NCI-H526 (cell line): Measurements from ENCODE around the gene RCL1.
A peak's percentile ranks its signal among the peaks of the same experiment; 100 is the strongest.
"Not testable (repeated sequence)": the region's sequence is repeated elsewhere in the genome, so short reads cannot be mapped to it uniquely, and the experiment has no call there.

Source experiments
- DNase-seq, 2 experiments: peaks; one replicate each; lab custom pipeline; 2025; lab: John Stamatoyannopoulos, UW

The RCL1 gene

GRCh38 chr9:4783191-4783590 is 9.6 kb upstream of the RCL1 start:
- DNase-seq: not testable (repeated sequence)

GRCh38 chr9:4784403-4784802 is 8.3 kb upstream of the RCL1 start:
- DNase-seq: no peak

DNA sequence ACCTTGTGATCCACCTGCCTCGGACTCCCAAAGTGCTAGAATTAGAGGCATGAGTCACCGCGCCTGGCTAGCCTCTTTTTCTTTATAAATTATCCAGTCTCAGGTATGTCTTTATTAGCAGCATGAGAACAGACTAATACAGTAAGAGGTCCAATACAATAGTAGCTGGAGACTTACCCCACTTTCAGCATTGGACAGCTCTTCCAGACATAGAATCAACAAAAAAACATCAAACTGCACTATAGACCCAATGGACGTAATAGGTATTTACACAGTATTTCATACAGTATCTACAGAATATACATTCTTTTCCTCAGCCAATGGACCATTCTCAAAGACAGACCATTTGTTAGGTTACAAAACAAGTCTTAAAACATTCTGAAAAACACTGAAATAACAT is 6.1 kb upstream of the RCL1 start:
- no peak for DNase-seq

DNA sequence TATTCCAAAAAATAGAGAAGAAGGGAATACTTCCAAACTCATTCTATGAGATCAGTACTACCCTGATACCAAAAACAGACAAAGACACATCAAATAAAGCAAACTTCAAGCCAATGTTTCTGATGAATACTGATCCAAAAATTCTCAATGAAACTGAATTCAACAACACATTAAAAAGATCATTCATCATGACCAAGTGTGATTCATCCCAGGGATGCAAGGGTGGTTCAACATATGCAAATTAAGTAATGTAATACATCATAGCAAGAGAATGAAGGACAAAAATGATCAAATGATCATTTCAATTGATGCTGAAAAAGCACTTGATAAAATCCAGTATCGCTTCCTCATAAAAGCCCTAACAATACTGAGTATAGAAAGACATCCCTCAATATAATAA is 4.9 kb upstream of the RCL1 start:
- DNase-seq: no peak

GRCh38 chr9:4788703-4789102 is 4.0 kb upstream of the RCL1 start:
- DNase-seq: no peak

- DNase-seq: peak; percentile 79 to 83
These were observed 631 bp upstream of the RCL1 start for GRCh38 chr9:4792054-4792571.

DNA sequence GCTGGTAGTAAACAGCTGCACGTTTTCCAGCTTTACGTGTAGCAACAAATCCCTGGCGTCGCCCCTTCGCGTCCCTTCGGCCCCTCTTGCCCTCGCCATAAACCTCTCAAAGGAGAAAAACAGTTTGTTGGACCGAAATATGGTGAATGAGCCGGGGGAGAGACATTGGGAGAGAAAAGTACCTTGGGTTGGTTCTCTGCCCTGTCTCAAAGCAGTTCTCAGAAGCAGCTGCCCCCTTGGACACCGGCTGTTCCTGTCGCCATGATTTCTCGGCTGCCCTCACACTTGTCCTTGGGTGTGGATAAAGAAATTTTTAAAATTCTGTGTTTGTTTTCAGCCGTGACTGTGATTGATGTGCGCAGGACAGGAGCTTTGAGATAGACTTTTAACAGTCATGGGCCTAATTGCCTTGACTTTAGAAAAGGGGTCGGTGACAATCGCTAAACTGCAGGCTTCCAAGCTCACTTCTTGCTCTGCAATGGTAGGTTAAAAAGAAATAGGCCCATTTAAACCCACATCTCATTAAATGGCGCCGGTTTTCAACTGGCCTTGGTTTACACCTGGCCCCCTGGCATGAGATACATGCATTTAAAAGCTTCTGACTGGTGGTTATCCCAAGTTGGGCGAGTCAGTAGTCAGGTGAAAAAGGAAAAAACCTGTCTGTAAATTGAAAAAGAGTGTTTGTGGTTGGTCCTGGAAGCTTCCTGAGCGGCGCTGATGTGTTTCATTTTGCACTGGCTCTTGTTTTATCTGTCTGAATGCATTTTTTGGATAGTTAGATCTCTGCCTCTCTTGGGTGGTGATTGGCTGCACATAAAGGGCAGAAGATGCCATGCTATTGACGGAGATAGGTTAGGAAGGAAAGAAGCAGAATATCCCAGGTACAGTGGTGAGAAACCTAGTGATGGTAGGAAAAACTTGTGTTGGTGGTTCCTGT is 983 bp downstream of the RCL1 start:
- DNase-seq: no peak

- DNase-seq: no peak
These were observed 1.9 kb downstream of the RCL1 start for GRCh38 chr9:4794691-4795090.

GRCh38 chr9:4795108-4795507 is 2.4 kb downstream of the RCL1 start:
- DNase-seq: not testable (repeated sequence)

DNA sequence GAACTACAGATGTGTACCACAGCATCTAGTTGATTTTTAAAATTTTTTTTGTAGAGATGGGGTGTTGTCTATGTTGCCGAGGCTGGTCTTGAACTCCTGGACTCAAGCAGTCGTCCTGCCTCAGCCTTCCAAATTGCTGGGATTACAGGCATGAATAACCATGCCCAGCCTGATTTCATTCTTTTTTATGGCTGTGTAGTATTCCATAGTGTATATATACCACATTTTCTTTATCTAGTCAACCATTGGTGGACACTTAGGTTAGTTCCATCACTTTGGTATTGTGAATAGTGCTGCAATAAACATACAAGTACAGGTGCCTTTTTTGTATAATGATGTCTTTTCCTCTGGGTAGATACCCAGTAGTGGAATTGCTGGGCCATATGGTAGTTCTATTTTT is 3.8 kb downstream of the RCL1 start:
- DNase-seq: no peak

GRCh38 chr9:4796988-4797853 is 4.5 kb downstream of the RCL1 start:
- peak; percentile 6 to 41 for DNase-seq

- DNase-seq: no peak
These were observed 5.1 kb downstream of the RCL1 start for GRCh38 chr9:4797854-4798150.

DNA sequence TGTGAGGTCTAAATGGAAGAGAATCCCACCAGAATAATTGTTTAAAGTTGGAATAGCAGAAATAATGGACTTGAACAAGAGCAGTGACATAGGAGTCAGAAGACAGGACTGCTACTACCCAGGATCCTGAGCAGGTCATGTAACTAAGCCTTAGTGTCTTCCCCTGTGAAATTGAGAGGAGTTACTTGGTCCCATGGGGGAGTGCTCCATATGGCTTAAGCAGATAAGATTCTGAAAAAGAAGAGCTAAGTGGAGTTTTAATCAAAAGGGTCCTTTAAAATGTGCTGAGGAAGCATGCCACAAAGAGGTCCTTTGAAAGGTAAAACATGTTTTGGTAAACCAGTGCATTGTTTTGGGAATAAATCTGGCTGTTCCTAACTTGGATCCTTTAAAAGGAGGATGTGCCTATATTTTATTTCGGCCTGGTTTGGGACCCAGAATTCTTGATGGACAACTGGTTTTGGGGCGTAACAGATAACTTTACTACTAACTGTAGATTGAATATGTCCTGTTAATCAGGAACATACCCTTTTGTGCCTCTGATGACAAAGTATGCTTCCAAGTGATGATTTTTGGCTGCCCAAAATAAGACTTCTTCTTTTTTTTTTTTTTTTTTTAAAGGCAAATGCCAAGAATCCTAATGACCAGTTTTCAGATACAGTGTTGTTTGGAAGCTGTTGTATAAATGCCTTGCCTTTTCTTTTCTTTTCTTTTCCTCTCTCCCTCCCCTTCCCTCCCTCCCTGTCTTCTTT is 5.7 kb downstream of the RCL1 start:
- DNase-seq: no peak

- DNase-seq: no peak
These were observed 6.3 kb downstream of the RCL1 start for GRCh38 chr9:4799033-4799430.

DNA sequence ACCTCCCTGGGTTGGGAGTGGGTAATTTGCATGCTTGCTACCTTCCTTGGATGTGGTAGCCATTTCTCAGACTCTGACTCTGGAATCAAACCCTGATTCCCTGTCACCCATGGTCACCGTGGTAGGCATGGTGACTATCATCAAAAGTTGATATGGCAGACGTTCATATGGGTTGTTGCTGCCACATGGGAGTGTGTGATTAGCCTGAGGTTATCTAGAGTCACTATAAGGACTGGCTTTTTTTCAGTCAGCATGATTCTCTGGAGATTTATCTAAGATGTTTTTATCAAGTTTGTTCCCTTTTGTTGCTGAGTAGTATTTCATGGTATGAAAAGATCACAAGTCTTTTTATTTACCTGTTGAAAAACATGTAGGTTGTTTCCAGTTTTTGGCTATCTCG is 7.0 kb downstream of the RCL1 start:
- DNase-seq: no peak

DNA sequence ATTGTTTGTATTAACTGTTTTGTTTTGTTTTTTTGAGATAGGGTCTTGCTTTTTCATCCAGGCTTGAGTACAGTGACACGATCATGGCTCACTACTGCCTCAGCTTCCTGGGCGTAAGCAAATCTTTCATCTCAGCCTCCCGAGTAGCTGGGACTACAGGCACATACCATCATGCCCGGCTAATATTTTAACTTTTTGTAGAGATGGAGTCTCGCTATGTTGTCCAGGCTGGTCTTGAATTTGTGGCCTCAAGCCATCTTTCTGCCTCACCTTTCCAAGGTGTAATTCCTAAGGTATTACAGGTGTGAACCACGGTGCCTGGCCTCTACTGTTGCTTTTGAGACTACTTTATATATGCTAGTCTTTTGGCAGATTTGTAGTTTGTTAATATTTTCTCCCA is 8.4 kb downstream of the RCL1 start:
- no peak for DNase-seq

DNA sequence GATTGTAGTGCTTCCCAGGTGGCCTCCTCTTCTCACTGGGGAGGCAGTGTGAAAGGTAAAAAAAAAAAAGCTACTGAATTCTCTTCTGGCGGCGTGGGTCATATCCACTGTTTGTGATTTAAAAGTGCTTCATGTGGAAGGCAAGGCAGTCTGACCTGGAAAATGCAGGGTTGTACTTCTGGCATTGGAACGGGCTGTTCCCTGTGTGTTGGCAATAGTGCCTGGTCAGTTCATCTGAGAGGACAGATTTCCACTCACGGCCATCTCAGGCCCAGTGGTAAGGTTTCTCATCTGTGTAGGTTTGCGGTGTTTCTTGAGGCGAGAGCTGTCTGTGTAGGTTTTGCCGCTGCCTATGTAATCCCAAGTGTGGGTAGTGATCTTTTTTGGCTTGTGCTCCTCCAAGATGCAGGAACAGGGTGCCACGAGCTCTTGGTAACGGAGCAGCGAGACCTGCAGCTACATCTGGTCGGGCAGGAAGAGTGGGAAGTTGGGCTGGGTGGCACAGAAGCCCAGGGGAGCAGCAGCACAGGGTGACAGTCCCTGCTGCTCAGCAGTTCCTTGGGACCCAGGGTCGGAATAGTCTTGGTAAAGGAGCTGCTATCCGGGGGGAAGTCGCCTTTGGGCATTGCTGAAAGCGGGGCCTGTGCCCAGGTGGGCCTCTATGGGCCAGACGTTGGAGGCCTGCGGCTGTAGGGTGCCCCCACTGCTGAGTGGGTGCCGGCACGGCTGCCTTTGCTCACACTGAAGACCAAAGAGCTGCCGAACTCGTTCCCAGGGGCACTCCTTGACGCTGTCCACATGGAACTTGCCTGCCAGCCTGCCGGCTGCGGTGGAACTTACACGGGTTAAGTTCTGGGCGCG is 11.2 kb downstream of the RCL1 start:
- no peak for DNase-seq

GRCh38 chr9:4804531-4805016 is 11.8 kb downstream of the RCL1 start:
- no peak for DNase-seq

DNA sequence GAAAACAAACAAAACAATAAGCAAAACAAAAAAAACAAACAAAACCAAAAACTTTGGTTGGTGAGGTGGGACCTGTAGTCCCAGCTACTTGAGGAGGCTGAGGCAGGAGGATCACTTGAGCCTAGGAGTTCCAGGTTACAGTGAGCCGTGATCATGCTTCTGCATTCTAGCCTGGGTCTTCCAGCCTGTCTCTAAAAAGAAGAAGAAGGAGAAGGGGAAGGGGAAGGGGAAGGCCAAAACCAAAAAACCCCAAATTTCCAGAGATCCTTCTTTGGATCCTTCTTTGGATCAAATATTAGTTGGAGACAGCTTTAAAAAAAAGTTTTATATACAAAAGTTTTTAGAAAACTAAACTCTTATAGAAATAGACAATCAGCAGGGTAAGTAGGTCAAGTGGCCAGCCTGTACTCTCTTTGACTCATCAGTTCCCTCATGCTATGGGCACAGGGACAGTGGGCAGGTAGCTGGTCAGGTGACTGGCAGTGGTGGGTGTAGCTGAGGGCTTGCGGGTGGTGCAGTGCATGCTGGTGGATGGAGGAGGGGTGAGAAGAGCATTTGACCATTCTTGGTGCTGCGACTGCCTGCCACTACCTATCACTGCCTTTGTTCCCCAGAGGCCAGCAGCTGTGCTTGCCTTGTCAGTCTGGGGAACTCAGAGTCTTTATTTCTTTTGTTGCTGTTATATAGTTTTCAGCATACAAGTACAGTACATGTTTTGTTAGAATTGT is 12.6 kb downstream of the RCL1 start:
- no peak for DNase-seq

DNA sequence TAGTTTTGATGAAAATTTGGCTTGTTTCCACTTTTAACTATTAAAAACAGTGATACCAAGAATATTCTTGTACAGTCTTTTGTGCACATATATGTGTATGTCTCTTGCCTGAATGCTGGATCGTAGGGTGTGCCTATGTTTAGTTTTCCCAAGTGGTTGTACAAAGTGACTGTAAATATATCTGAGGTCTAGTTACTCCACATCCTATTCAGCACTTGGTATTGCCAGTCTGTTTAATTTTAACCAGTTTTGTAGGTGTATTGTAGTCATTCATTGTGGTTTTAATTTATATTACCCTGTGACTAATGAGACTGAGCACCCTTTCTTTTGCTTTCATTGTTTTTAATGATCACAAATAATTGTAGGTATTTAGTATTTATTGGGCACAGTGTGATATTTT is 17.8 kb downstream of the RCL1 start:
- DNase-seq: no peak
